Gastroesophageal sphincter (tissue), 3 donors: ENCODE measurements around the gene ZDHHC11B.

Experiments
- EP300 ChIP-seq: sonication (generic); formaldehyde crosslinking; IDR thresholded peaks from one replicate; pipeline ENCODE4 v1.6.1; 2017; ENCODE audit warnings: antibody characterized with exemption, mild to moderate bottlenecking
- POLR2A ChIP-seq, 2 donors: fragments of 450-650 bp; IDR thresholded peaks; one replicate each; pipeline ENCODE4 v1.6.1; 2017; ENCODE audit warnings: antibody characterized with exemption in 2 of 2, mild to moderate bottlenecking in 2 of 2, moderate library complexity in 1 of 2
- TF ChIP-seq, protein P1 (sequence below), 4 experiments: fragments of 200-600 bp in 2 of 4; fragments of 450-650 bp in 2 of 4; sonication (generic) in 1 of 4; IDR thresholded peaks; one replicate each; pipeline ENCODE4 v1.5.1; 2017 to 2019; ENCODE audit warnings: antibody characterized with exemption in 4 of 4, mild to moderate bottlenecking in 2 of 4, moderate library complexity in 2 of 4

DNA sequence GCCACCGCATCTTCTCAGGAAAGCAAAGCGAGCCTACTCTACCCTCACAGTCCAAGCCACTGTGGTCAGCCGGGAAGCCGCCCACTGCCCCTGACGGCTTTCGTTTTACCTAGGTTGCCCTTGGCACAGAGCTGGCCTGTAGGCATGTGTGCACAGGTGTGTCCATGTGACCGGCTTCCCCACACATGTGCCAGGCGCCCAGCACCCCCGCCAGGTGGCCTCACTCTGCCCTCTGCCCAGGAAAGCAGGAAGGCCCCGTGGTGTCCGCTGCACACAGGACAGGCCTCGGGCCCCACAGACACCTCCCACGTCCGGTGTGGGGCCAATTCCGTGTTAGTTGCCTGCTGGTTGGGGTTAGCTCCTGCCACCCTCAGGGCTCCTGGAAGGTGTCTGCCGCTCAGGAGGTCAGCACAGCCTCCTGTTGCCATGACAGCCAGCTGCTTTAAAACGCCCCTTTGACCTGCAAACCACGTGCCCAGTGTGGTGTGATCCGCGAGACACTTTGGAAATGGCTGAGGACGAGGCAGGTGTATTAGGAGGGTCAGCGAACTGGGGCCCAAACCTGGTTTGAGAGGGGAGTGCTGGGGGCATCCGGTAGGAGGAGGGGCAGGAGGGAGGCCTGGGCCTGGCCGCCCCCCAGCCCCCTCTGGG lies 120.1 kb downstream of the ZDHHC11B start:
- TF ChIP-seq EP300 = no peak
- TF ChIP-seq, protein P1, sequence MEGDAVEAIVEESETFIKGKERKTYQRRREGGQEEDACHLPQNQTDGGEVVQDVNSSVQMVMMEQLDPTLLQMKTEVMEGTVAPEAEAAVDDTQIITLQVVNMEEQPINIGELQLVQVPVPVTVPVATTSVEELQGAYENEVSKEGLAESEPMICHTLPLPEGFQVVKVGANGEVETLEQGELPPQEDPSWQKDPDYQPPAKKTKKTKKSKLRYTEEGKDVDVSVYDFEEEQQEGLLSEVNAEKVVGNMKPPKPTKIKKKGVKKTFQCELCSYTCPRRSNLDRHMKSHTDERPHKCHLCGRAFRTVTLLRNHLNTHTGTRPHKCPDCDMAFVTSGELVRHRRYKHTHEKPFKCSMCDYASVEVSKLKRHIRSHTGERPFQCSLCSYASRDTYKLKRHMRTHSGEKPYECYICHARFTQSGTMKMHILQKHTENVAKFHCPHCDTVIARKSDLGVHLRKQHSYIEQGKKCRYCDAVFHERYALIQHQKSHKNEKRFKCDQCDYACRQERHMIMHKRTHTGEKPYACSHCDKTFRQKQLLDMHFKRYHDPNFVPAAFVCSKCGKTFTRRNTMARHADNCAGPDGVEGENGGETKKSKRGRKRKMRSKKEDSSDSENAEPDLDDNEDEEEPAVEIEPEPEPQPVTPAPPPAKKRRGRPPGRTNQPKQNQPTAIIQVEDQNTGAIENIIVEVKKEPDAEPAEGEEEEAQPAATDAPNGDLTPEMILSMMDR (IDR thresholded peaks at IDR 0.05) = no peak
- no peak for TF ChIP-seq POLR2A (IDR thresholded peaks at IDR 0.05)
